ENCODE data around the gene H1-8.

- TF ChIP-seq CTCF (IDR thresholded peaks at IDR 0.05): no peak
- TF ChIP-seq EP300 (IDR thresholded peaks at IDR 0.05): no peak
Observed at GRCh38 chr3:129532261-129532660, 10.7 kb upstream of the H1-8 start.
